Measurements from ENCODE around the gene IL17REL. TPM values are rescaled to one million over a fixed set of nuclear protein-coding genes. Genes with fewer than 3 reads are reported as not detected.
A peak's percentile ranks its signal among the peaks of the same experiment; 100 is the strongest.

Gene IL17REL
- total RNA-seq, 3 donors from 2014 or later, result 0.09 to 0.43 TPM; not detected in 1

- intact Hi-C loops (cut with DNase I, micrococcal nuclease), result no loop called here
- no peak for TF ChIP-seq CTCF (IDR thresholded peaks at IDR 0.05)
These were observed 28.9 kb upstream of the IL17REL start for GRCh38 chr22:50041361-50042065.

GRCh38 chr22:50040717-50041116 lies 28.2 kb upstream of the IL17REL start:
- ATAC-seq (no peak), DNase-seq (no peak)
- intact Hi-C loops (cut with DNase I, micrococcal nuclease), result no loop called here
- Histone ChIP-seq H3K36me3 (ENCODE audit: low read depth) (no peaks in the 10 kb centered on the region), H3K4me1 (ENCODE audit: low read depth) (no peaks in the 10 kb centered on the region), H3K4me3 (no peak overlapping the region), H3K9me3 (no peaks in the 10 kb centered on the region)
- no peak for TF ChIP-seq CTCF (IDR thresholded peaks at IDR 0.05)

More at GRCh38 chr22:50041361-50042065, 28.9 kb upstream of the IL17REL start:
- no peaks in the 10 kb centered on the region for H3K9me3 ChIP-seq
- no peak for ATAC-seq
- DNase-seq, result no peak
- no peaks in the 10 kb centered on the region for H3K4me1 ChIP-seq (ENCODE audit: low read depth)
- H3K4me3 ChIP-seq, result no peak overlapping the region
- H3K36me3 ChIP-seq (ENCODE audit: low read depth), result no peaks in the 10 kb centered on the region

- DNase-seq (peak in 1 of 3 donors; percentile 2), ATAC-seq (no peak)
- no peak overlapping the region for H3K4me3 ChIP-seq
- H3K4me1 ChIP-seq (ENCODE audit: low read depth), result no peaks in the 10 kb centered on the region
- no peaks in the 10 kb centered on the region for H3K36me3 ChIP-seq (ENCODE audit: low read depth)
- TF ChIP-seq CTCF (IDR thresholded peaks at IDR 0.05), result no peak
- H3K9me3 ChIP-seq, result no peaks in the 10 kb centered on the region
- intact Hi-C loops (cut with DNase I, micrococcal nuclease), result loop anchor here in 1 of 2 donors (10.0 kb wide), 1 partner anchor 275 kb away; no protein-coding TSS in a partner anchor
These were observed 27.3 kb upstream of the IL17REL start for GRCh38 chr22:50039669-50040443.

- Histone ChIP-seq H3K36me3 (ENCODE audit: low read depth) (no peaks in the 10 kb centered on the region), H3K4me1 (ENCODE audit: low read depth) (no peaks in the 10 kb centered on the region), H3K4me3 (no peak overlapping the region), H3K9me3 (no peaks in the 10 kb centered on the region)
- intact Hi-C loops (cut with DNase I, micrococcal nuclease), result loop anchor here in 1 of 2 donors (10.0 kb wide), 1 partner anchor 271 kb away; no protein-coding TSS in a partner anchor
- TF ChIP-seq CTCF (IDR thresholded peaks at IDR 0.05), result no peak
- ATAC-seq (no peak), DNase-seq (no peak)
These were observed 23.6 kb upstream of the IL17REL start for GRCh38 chr22:50035976-50036724.

- ATAC-seq (no peak), DNase-seq (no peak)
- no peaks in the 10 kb centered on the region for H3K9me3 ChIP-seq
- H3K4me1 ChIP-seq (ENCODE audit: low read depth), result no peaks in the 10 kb centered on the region
- intact Hi-C loops (cut with DNase I, micrococcal nuclease), result loop anchor here in 1 of 2 donors (10.0 kb wide), 1 partner anchor 271 kb away; no protein-coding TSS in a partner anchor
- no peaks in the 10 kb centered on the region for H3K36me3 ChIP-seq (ENCODE audit: low read depth)
- no peak overlapping the region for H3K4me3 ChIP-seq
- no peak for TF ChIP-seq CTCF (IDR thresholded peaks at IDR 0.05)
These were observed 22.7 kb upstream of the IL17REL start for GRCh38 chr22:50035131-50035881.
